IMR-90 (cell line): ENCODE measurements around the gene INPP5A.

ENCODE experiments used
- BHLHE40 ChIP-seq: fragments of 150-350 bp; IDR thresholded peaks from 2 replicates; pipeline ENCODE4 v1.6.1; 2016; ENCODE audit warnings: mild to moderate bottlenecking, low read depth, low read length
- CEBPB ChIP-seq: IDR thresholded peaks from 2 replicates; pipeline ENCODE4 v1.6.1; 2012; ENCODE audit warnings: low read depth, low read length, improper control_type of control experiment
- CTCF ChIP-seq: conservative IDR thresholded peaks from 2 replicates; pipeline ENCODE4 v1.5.1; 2012; ENCODE audit warnings: mild to moderate bottlenecking, low read depth, low read length, improper control_type of control experiment
- FOS ChIP-seq: fragments of 150-350 bp; IDR thresholded peaks from 2 replicates; pipeline ENCODE4 v1.6.1; 2016; ENCODE audit warnings: low read depth, low read length
- MAFK ChIP-seq: IDR thresholded peaks from 2 replicates; pipeline ENCODE4 v1.6.1; 2012; ENCODE audit warnings: low read depth, low read length, improper control_type of control experiment
- NFE2L2 ChIP-seq: fragments of 150-350 bp; IDR thresholded peaks from 2 replicates; pipeline ENCODE4 v1.6.1; 2016; ENCODE audit warnings: low read depth, mild to moderate bottlenecking, low read length
- POLR2A ChIP-seq: IDR thresholded peaks from 2 replicates; pipeline ENCODE4 v1.6.1; 2012; ENCODE audit warnings: mild to moderate bottlenecking, low read depth, low read length
- RAD21 ChIP-seq: IDR thresholded peaks from 2 replicates; pipeline ENCODE4 v1.6.1; 2012; ENCODE audit warnings: low read length, improper control_type of control experiment
- RCOR1 ChIP-seq: IDR thresholded peaks from 2 replicates; pipeline ENCODE4 v1.6.1; 2012; ENCODE audit warnings: mild to moderate bottlenecking, low read length, improper control_type of control experiment; ENCODE audit not compliant: insufficient replicate concordance
- RFX5 ChIP-seq: IDR thresholded peaks from 2 replicates; pipeline ENCODE4 v1.8.0; 2012; ENCODE audit warnings: low read depth, mild to moderate bottlenecking, low read length, moderate library complexity
- SMC3 ChIP-seq: fragments of 150-350 bp; IDR thresholded peaks from 2 replicates; pipeline ENCODE4 v1.6.1; 2016; ENCODE audit warnings: low read depth, mild to moderate bottlenecking, antibody characterized with exemption, low read length, moderate library complexity
- USF2 ChIP-seq: fragments of 150-350 bp; IDR thresholded peaks from 2 replicates; pipeline ENCODE4 v1.6.1; 2017; ENCODE audit warnings: mild to moderate bottlenecking, antibody characterized with exemption, low read length, low read depth

GRCh38 chr10:132589015-132589414, 51.4 kb downstream of the INPP5A start:
- TF ChIP-seq CTCF (no peak), RFX5 (no peak), MAFK (no peak), CEBPB (no peak), RCOR1 (no peak), POLR2A (no peak), USF2 (no peak), NFE2L2 (no peak), RAD21 (no peak), FOS (no peak), SMC3 (no peak), BHLHE40 (no peak)
